ENCODE data around the gene BCL2L1.
A peak's percentile ranks its signal among the peaks of the same experiment; 100 is the strongest.

The BCL2L1 gene

DNA sequence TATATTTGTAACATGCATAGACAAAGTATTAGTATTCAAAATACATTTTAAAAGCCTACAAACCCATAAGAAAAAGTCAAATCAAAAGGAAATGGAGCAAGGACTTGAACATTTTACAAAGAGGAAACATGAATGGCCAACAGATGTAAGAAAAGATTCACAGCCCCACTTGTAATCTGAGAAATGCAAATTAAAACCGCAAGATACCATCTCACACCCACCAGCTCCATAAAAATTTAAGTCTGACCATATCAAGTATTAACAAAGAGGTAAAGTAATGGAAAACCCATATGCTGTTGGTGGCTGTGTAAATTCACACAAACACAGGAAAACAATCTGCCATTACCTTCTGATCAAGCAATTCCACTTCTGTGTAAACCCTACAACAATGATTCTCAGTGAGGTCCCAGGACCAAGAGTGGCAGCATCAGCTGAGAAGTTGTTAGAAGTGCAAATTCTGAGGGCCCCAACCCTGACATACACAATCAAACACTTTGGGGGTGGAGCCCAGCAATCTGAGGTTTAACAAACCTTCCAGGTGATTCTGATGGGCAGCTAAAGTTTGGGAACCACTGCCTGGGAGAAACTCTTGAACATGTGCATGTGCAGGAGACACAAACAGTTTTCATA is 30.9 kb downstream of the BCL2L1 start:
- DNase-seq = peak; percentile 48

DNA sequence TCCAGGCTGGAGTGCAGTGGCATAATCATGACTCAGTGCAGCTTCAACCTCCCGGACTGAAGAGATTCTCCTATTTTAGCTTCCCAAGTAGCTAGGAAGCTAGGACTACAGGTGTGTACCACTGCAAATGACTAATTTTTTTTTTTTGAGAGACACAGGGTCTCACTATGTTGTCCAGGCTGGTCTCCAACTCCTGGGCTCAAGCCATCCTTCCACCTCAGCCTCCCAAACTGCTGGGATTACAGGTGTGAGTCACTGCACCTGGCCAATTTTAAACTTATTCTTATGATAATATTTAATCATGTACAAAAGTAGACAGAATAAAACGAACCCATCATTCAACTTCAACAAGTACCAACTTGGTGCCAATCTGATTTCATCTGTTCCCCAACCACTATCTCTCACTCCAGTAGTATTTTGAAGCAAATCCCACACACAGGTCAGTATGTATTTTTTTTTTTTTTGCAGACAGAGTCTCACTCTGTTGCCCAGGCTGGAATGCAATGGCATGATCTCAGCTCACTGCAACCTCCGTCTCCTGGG is 32.5 kb downstream of the BCL2L1 start:
- no peak for DNase-seq

DNA sequence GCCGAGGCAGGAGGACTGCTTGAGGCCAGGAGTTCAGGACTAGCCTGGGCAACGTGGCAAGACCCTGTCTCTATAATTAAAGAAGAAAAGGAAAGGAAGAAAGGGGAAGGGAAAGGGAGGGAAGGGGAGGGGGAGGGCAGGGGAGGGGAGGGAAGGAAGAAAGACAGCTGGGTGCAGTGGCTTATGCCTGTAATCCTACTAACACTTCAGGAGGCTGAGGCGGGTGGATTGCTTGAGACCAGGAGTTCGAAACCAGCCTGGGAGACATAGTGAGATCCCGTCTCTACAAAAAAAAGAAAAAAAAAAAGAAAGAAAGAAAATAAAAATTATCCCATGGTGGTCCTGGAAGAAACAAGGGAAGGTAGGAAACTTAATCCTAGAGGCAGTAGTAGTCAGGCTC is 33.5 kb downstream of the BCL2L1 start:
- DNase-seq = no peak

DNA sequence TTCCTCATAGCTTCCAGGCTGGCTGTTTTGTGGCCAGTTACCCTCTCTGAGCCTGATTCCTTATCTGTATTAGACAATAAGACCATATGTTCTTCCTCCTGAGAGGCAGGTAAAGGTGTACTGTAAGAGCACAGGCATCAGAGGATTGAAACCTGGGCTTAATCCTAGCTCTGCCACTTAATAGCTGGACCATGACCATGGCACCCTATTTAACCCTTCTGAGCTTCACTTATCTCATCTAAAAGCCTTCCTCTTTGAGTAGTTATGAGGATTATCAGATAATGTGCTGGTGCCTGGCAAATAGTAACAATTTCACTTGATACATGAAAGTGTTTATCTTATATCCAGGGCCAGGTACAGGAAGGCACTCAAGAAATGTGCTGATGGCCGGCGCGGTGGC is 34.9 kb downstream of the BCL2L1 start:
- no peak for DNase-seq

DNA sequence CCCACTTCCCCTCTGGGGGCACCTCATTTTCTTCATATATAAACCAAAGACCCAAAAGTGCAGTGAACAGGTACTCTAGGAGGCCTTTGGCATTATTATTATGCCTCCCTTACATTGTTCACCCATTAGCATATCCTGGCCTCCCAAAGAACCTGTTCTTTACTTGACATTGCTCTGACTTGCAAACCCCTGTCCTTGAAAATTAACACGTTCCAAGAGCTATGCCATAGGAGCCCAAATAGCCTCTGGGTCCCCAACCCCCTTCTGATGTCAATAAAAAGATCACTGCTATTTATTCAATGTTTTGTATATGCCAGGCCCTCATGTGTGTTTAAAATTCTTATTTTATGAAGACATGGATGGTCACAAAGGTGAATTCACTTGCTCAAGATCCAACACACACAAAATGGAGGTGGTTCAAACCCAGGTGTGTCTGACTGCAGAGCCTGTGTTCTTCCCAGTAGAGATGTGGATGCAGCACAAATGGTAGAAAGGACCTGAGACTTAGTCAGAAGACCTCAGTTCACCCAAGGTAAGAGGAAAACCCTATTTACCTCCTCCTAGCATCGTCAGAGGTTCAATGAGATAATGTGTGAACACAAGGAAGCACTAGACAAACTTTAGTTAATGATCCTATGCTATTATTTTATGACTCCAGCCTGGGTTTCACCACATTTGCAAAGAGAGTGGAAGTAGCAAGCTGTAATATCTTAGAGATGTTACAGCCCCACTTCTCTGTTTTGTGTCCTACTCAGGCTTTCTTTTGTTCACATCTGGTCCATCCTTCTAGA is 36.6 kb downstream of the BCL2L1 start:
- DNase-seq = no peak

DNA sequence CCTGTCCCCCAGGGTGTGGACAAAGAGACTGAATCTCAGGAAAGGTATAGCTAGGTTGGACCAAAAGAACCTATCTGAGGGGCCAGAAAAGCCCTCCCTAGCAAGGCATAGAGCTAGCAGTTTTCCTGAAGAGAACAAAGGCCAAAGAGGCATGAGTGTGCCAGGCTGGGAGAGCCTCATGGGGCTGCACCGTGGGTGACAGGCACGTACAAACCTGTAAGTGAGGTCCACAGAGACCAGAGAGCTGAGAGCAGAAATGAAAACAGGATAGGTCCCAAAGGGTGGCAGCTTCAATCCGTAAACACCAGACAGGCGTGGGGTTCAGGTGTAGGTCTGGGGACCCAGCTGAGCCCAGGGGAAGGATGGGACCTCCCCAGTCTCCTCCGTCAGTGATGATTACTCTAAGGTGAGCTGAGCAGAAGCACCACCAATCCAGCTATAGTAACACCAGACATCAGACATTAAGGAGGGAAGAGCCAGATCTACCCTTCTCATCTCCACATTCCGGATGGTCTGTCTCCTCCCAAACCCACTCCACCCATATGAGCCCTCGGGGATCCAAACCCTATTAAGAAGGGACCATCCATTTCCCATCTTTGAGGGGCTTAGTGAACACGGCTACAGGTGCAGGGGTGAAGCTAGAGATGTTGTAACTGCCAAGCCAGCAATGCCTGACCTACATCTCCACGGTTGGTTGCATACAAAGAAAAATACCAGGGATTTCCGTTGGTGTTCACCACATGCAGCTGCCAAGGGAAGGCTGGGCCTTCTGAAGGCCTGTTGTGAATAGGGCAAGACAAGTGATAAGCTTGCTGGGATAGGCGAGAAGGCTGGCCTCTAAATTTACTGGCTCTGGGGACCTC is 38.3 kb downstream of the BCL2L1 start:
- no peak for DNase-seq

DNA sequence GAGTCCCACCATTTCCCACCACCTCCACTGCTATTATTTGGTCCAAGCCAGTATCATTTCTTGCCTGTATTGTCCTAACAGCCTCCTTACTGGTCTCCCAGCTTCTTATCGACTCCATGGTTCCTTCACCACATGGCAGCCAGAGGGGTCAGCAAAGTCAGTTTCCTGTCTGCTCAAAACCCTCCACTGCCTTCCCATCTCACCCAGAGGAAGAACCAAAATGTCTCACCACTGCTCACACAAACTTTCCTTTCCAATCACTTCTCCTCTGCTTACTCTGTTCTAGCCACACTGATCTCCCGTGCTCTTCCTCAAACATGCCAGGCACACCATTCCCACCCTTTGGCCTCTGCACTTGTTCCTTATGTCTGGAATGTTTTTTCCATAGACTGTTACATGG is 39.7 kb downstream of the BCL2L1 start:
- DNase-seq = no peak

DNA sequence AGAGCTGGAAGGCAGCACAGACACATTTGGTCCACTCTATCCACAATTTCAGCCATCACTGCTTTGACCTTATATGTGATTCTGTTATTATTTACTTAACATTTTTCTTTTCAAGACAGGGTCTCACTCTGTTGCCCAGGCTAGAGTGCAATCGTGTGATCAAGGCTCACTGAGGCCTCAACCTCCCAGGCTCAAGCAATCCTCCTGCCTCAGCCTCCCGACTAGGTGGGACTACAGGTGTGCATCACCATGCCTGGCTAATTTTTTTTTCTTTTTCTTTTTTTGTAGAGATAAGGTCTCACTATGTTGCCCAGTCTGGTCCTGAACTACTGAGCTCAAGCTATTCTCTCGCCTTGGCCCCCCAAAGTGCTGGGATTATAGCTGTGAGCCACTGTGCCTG is 40.3 kb downstream of the BCL2L1 start:
- DNase-seq = no peak

DNA sequence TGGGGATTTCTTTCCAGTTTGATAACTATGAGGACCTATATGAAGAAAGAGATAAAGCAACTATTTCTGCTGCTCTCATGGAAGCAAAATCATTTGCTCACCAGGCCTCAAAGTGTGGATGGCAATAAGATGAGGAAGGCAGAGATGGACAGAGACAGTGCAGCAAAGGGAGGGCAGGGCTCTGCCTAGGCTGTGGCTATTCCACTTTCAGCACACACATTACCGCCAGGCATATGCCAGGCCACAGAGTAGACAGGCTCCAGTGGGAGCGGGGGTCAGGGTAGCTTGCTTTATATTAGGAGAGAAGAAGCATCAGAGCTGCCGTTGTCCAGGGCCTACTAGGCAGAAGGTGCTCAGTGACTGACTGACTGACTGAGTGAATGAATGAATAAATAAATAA is 40.9 kb downstream of the BCL2L1 start:
- no peak for DNase-seq

DNA sequence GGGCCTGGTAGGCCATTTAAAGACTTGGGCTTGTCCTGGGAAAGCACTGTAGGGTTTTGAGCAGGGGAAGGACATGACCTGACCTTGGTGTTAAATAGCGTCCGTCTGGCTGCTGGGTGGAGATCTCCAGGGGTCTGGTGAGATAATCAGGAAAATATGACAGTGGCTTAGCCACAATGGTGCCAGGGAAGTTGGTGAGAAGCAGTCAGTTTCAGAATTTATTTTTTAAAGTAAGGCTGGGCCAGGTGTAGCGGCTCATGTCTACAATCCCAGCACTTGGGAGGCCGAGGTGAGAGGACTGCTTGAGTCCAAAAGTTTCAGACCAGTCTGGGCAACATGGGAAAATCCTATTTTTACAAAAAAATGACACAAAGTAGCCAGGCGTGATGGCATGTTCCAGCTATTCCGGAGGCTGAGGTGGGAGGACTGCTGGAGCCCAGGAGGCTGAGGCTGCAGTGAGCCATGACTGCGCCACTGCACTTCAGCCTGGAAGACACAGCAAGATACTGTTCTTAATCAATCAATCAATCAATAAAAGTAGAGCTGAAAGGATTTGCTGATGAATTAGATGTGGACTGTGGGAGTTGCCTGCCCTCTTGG is 41.4 kb downstream of the BCL2L1 start:
- DNase-seq = no peak

DNA sequence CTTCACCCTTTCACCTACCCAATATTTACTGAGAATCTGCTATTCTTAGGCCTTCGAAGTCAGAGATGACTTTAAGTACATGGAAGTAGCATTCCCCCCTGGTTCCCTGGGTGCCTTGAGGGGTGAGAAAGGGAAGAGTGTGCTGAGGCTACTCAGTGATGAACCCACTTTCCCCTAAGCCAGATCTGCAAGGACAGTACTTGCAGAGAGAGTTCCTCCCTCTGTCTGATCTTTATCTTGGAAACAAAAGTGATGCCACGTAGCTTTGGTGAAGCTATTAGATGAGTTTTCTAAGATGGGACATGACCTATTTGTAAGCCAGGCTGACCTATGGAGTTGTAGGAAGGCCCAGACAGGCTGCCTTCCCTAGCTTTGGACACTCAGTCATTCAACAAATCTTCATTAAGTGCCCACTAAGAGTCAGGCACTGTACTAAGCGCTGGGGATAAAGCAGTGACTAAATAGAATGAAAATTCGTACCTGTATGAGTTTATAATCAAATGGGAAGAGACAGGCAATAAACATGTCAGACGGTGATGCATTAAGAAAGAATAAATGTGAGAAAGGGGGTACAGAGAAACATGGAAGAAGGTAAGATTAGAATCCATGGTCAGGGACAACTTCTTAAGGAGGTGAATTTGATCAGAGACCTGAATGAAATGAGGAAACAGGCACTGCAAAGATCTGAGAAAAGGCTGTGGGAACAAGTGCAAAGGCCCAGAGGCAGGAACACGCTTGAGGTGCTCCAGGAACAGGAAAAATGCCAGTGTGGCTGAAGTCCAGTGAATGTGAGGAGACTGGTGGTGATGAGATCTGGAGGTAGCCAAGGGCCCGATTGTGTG is 42.2 kb downstream of the BCL2L1 start:
- no peak for DNase-seq

DNA sequence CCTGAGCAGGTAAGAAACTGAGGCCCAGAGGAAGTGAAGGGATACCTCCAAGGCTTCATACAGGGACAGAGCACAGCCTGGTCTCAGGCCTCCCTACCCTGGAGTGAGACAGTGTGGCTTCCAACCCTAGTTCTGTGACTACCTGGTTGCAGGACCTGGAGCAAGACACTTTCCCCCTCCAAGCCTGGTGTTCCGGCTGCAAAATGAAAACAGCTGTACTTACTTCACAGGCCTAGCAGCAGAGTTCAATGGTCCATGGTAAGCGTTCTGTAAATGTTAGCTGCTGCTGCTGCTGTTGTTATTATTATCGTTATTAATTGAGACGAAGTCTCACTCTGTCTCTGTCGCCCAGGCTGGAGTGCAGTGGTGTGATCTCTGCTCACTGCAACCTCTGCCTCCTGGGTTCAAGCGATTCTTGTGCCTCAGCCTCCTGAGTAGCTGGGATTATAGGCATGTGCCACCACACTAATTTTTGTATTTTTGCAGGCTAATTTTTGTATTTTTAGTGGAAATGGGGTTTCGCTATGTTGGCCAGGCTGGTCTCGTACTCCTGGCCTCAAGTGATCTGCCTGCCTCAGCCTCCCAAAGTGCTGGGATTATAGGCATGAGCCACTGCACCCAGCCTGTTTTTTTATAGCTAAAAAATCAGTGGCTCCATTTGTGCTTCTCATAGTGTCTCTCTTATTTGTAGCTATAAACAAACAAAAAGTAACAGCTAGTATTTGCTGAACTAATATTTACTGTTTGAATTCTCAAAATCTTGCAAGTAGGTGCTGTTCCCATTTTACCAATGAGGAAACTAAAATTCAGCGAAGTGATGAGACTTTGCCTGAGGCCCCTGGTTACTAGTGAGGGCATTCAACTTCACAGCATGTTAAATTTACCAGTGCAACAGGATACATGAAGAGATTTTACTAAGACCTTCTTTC is 43.0 kb downstream of the BCL2L1 start:
- no peak for DNase-seq

DNA sequence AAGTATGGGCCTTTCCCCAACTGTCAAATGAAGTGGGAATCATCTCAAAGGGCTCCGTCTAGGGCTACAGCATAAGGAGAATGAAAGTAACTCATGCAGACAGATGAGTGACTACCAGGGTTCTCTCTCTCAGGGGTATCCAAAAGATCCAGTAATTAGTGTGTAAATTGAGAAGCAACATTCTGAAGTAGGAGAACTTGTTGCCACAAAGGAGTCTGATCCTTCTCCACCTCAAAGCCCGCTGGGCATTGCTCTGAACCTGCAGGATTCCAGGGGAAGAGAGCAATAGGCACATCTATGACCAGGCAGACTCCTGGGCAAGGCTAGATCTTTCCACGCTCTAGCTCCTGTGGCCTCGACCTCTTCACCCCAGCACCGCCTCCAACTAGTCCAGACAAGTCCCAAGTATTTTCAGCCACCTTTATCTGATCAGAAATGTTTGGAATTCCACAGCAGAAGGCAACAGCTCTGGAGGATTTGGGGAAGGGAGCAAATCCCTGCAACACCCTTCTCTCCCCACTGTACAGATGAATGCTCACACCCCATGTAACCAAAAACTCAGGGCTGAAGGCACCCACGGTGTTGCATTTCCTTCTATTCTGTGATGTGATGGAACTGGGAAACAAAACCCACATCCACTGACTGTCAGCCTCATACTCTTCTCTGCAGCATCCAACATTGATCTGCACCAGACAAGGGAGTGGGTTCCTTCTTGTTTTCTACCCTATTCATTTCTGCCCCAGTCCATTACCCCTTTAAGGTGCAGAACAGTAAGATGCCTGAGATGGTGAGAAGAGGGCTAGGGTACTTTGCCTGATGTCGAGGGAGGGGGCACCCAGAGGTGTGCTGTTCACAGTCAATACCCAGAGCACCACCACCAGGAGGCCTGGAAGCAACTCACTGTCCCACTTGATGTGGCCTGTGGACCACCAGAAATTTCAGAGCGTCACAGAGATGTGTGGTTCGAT is 44.0 kb downstream of the BCL2L1 start:
- no peak for DNase-seq

DNA sequence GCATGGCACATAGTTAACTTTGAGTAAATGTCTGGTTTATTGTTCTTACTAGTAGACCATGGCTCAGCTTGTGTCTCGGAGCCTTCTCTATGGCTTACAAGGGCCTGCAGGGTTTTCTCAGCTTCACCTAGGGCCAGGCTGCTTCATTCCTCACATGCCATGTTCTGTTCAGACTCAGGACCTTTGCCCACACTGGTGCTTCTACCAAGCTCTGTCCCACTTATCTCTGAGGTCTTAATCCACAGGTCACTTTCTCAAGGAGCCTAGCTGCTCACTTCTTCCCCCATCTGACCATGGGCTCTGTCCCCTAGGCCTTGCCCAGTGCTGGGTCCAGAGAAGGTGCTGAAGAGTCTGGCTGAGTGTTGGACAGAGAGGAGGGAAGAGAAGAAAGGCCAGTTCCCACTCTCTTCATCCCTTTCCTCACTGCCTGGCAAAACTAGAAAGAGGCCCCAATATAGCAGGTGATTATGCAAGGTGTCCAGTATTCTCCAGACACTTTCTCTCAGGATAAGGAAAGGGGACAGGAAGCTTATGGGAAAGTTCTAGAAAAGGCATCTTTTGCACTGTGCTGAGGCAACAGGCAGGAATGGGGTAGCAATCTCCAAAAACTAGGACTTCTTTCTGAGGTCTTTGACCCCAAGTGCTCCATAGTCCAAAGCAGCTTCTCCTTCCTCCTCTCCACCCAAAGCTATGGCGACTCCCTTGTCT is 45.0 kb downstream of the BCL2L1 start:
- DNase-seq = peak; percentile 52

DNA sequence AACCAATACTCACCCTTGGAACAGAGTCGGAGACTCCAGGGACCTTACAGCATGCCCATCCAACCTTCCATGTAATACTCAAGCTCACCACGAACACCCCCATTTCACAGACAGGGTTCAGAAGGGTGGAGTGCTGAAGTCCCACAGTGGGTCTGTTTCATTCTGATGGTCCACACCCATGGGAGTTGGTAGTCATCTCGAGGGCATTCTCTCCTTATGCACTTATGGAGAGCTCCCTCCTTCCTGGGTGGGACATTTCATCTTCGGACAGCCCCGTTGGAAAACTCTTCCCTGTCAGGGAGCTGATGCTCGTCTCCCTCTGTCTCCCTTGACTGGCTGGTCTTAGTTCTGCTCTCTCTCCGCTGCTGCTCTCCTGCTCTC is 46.1 kb downstream of the BCL2L1 start:
- DNase-seq = no peak

DNA sequence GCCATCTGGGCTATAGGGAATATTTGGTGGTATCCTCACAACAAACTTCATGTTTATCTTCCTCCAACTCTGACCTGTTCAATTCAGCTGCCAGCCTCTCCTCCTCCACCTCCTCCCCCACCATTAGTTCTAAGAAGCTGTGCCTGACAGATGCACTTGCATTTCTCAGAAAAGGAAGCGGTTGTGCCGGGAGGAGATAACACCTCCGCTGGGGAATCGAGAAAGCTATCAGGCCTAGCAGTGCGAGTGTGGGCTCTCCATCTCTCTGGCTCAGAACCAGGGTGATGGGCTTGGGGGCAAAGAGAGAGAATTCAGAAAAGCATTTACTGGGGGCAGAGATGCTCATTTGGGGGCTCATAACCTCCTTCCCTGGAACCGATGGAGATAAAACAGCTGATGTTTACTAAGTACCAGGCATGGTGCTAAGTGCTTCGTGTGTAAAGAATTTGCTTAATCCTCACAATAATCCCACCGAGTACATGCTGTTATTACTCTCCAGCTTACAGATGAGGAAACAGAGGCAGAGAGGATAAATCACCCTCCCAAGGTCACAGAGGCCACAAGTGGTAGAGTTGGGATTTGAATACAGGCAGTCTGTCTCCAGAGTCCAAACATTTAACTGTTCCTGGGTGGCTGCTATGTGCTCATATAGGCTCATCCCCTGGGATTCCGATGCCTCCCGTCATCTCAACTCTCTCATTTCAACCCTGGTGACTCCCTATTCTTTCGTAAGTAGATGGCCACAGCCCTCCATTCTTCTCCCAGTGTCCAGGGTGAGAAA is 46.6 kb downstream of the BCL2L1 start:
- DNase-seq = peak; percentile 98

DNA sequence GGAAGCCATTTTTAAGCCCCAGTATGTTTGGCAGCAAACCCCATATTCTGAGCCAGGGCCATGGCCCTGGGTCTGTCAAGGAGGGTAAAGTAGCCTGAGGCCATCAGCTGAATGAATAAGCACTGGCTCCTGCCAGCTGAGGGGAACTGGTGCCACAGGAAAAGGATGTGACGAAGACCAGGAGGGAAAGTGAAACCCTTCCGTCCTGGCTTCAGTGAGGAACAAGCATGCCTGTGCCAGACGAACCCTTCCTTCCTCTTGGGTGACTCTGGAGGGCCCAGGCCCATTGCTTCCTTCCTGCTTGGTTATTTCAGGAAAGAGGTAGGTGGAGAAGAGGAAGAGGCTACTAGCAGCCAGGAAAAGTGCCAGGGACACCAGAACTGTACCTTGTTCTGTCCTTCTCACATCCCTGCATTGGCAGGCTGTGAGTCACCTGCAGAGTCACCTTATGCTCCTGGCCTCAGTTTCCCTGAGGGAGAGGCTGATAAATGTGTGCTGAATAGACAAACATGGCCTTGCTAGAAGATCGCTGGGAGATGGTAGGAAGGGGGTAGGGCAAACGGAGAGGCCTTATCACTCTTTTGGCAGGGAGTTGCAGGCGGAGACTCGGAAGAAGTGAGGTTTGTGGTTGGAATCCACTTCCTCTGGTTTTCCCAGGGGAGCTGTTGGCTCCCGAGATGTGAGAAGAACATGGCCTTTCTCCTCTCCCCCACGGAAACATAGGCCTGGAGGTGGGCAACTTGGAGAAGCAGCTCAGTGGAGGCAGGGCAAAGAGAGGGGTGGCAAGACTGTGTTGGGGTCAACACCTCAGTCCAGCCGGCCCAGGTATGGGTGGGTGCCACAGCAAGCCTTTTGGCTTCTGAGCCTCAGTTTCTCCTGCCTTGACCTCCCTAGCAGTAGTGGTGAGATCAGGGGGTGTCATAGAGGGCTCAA is 47.5 kb downstream of the BCL2L1 start:
- DNase-seq = peak; percentile 93

Data from OCI-M1 (cell line).